ENCODE data around the gene PARP8. TPM values are rescaled to one million over a fixed set of nuclear protein-coding genes. Genes with fewer than 3 reads are reported as not detected.

PARP8 gene
- total RNA-seq, 2 donors from 2014 or later = 58.2 to 62.5 TPM

- no peak for ATAC-seq
- H3K27me3 Mint-ChIP-seq = peaks cover 25 to 73% of the 10 kb centered on the region in 2 donors
- no peaks in the 10 kb centered on the region for H3K9me3 Mint-ChIP-seq
- H3K4me1 Mint-ChIP-seq (ENCODE audit: low read depth in 2 of 2) = no peaks in the 10 kb centered on the region
- no peak overlapping the region for H3K4me3 Mint-ChIP-seq
- no peak for DNase-seq (ENCODE audit: low spot score)
- no peaks in the 10 kb centered on the region for H3K36me3 Mint-ChIP-seq
- H3K27ac Mint-ChIP-seq = no peak overlapping the region
Observed at GRCh38 chr5:50864466-50864865, 198.0 kb downstream of the PARP8 start.

DNA sequence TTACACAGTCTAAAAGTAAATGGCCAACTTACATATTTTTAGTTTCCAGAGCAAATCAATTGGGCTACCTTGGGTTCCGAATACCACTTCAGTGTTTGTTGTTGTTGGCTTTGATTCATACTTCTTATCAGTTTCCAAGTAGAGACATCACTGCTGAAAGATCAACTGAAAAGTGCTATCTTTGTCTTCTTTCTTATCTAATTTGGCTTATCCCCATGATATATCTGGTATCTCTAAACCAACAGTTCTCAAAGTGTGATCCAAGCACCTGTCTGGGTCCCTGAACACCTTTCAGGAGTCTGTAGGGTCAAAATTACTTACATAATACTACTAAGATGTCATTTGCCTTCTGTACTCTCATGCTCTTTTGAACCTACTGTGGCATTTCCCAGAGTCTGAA lies 200.0 kb downstream of the PARP8 start:
- DNase-seq (ENCODE audit: low spot score) (no peak), ATAC-seq (no peak)
- no peak overlapping the region for H3K4me3 Mint-ChIP-seq
- no peaks in the 10 kb centered on the region for H3K36me3 Mint-ChIP-seq
- no peaks in the 10 kb centered on the region for H3K9me3 Mint-ChIP-seq
- H3K4me1 Mint-ChIP-seq (ENCODE audit: low read depth in 2 of 2) = no peaks in the 10 kb centered on the region
- H3K27ac Mint-ChIP-seq = no peak overlapping the region
- H3K27me3 Mint-ChIP-seq = peaks cover 28 to 72% of the 10 kb centered on the region in 2 donors

DNA sequence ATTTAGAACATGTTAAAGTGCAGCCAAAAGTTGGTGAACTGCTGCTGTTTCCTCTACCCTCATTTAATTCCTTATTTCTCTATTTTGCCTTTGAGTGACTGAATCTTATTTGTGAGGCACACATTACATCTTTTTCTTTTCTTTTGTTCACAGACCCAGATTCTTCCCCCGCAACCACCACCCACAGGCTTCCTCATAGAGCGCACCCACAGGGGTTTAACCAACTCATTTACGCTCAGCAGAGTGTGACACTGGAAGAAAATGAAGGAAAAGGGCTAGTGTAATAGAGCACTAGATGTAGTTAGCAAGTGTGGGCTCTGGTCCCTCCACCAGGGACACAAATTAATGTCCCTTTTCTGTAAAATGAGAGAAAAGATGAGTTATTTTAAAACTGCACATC lies 200.7 kb downstream of the PARP8 start:
- Mint-ChIP-seq H3K27me3 (peaks cover 27 to 66% of the 10 kb centered on the region in 2 donors), H3K4me1 (ENCODE audit: low read depth in 2 of 2) (no peaks in the 10 kb centered on the region), H3K9me3 (no peaks in the 10 kb centered on the region), H3K36me3 (no peaks in the 10 kb centered on the region), H3K4me3 (no peak overlapping the region), H3K27ac (no peak overlapping the region)
- ATAC-seq (peak in 1 of 2 donors; percentile 36), DNase-seq (ENCODE audit: low spot score) (no peak)

- ATAC-seq = no peak
- no peak for DNase-seq (ENCODE audit: low spot score)
- H3K27me3 Mint-ChIP-seq = peaks cover 14 to 44% of the 10 kb centered on the region in 2 donors
- H3K4me1 Mint-ChIP-seq (ENCODE audit: low read depth in 2 of 2) = peaks cover 0 to 7% of the 10 kb centered on the region in 2 donors
- no peak overlapping the region for H3K27ac Mint-ChIP-seq
- H3K36me3 Mint-ChIP-seq = no peaks in the 10 kb centered on the region
- H3K4me3 Mint-ChIP-seq = no peak overlapping the region
- peaks cover 3% of the 10 kb centered on the region for H3K9me3 Mint-ChIP-seq
Observed at GRCh38 chr5:50873595-50874277, 207.3 kb downstream of the PARP8 start.

- H3K27me3 Mint-ChIP-seq = peaks cover 18 to 40% of the 10 kb centered on the region in 2 donors
- no peak for ATAC-seq
- H3K9me3 Mint-ChIP-seq = peaks cover 3% of the 10 kb centered on the region
- H3K4me1 Mint-ChIP-seq (ENCODE audit: low read depth in 2 of 2) = peaks cover 0 to 7% of the 10 kb centered on the region in 2 donors
- no peak for DNase-seq (ENCODE audit: low spot score)
- no peak overlapping the region for H3K4me3 Mint-ChIP-seq
- H3K36me3 Mint-ChIP-seq = no peaks in the 10 kb centered on the region
- H3K27ac Mint-ChIP-seq = no peak overlapping the region
Observed at GRCh38 chr5:50874306-50875001, 208.0 kb downstream of the PARP8 start.

GRCh38 chr5:50875002-50875344 lies 208.5 kb downstream of the PARP8 start:
- Mint-ChIP-seq H3K27ac (no peak overlapping the region), H3K9me3 (peaks cover 3% of the 10 kb centered on the region), H3K36me3 (no peaks in the 10 kb centered on the region), H3K27me3 (peaks cover 17 to 38% of the 10 kb centered on the region in 2 donors), H3K4me1 (ENCODE audit: low read depth in 2 of 2) (peaks cover 0 to 7% of the 10 kb centered on the region in 2 donors), H3K4me3 (no peak overlapping the region)
- no peak for ATAC-seq
- no peak for DNase-seq (ENCODE audit: low spot score)

DNA sequence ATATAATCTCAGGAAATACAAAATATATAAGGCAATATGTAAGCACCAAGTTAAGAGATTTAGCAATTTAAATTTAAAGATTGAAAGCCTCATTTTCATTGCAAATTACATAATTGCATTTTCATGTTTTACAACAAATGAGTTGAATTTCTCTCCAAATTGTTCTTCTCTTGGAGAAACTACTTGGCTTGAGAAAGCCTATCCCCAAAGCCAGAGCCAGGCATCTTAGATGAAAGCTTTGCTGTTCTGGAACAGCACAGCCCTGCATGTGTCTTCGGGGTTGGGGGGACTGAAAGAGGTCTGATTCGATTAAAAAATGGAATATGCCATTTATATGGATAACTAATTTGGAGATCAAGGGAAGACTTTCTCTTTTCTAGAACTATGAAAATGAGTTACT lies 212.0 kb downstream of the PARP8 start:
- no peaks in the 10 kb centered on the region for H3K9me3 Mint-ChIP-seq

DNA sequence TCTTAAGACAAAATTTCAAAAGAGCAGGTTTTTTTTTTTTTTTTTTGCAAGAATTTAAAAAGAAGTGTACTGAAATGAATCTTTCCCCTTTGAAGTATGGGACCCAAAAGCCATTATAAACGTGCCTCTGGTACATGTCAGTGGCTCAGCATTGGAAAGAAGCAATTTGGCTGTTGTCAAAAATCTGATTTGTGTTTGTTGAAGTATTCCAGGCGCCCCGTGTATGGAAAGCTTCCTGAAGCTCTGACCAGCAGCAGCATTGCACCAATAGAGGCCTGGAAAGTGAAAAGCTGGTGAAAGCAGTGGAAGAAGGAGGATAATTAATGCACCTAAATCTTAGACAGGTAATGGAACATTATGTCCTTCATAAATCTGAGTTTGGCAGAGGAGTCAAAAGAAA lies 215.0 kb downstream of the PARP8 start:
- ATAC-seq (no peak), DNase-seq (ENCODE audit: low spot score) (no peak)
- no peak overlapping the region for H3K27ac Mint-ChIP-seq
- no peak overlapping the region for H3K4me3 Mint-ChIP-seq
- H3K27me3 Mint-ChIP-seq = peaks cover 27 to 43% of the 10 kb centered on the region in 2 donors
- H3K9me3 Mint-ChIP-seq = no peaks in the 10 kb centered on the region
- no peaks in the 10 kb centered on the region for H3K36me3 Mint-ChIP-seq
- no peaks in the 10 kb centered on the region for H3K4me1 Mint-ChIP-seq (ENCODE audit: low read depth in 2 of 2)

More for the DNA sequence above, 212.0 kb downstream of the PARP8 start:
- Mint-ChIP-seq H3K36me3 (no peaks in the 10 kb centered on the region), H3K4me3 (no peak overlapping the region), H3K27me3 (peaks cover 17 to 31% of the 10 kb centered on the region in 2 donors), H3K27ac (no peak overlapping the region), H3K4me1 (ENCODE audit: low read depth in 2 of 2) (peaks cover 0 to 7% of the 10 kb centered on the region in 2 donors)
- no peak for ATAC-seq
- DNase-seq (ENCODE audit: low spot score) = no peak

GRCh38 chr5:50886657-50887345 lies 220.4 kb downstream of the PARP8 start:
- ATAC-seq = no peak
- H3K4me3 Mint-ChIP-seq = no peak overlapping the region
- DNase-seq (ENCODE audit: low spot score) = no peak
- H3K9me3 Mint-ChIP-seq = no peaks in the 10 kb centered on the region
- H3K4me1 Mint-ChIP-seq (ENCODE audit: low read depth in 2 of 2) = no peaks in the 10 kb centered on the region
- H3K27ac Mint-ChIP-seq = no peak overlapping the region
- H3K27me3 Mint-ChIP-seq = peaks cover 20 to 36% of the 10 kb centered on the region in 2 donors
- no peaks in the 10 kb centered on the region for H3K36me3 Mint-ChIP-seq

GRCh38 chr5:50887889-50888633 lies 221.6 kb downstream of the PARP8 start:
- Mint-ChIP-seq H3K27ac (no peak overlapping the region), H3K36me3 (no peaks in the 10 kb centered on the region), H3K27me3 (peaks cover 16 to 31% of the 10 kb centered on the region in 2 donors), H3K9me3 (no peaks in the 10 kb centered on the region), H3K4me3 (no peak overlapping the region), H3K4me1 (ENCODE audit: low read depth in 2 of 2) (no peaks in the 10 kb centered on the region)
- DNase-seq (ENCODE audit: low spot score) (no peak), ATAC-seq (no peak)

DNA sequence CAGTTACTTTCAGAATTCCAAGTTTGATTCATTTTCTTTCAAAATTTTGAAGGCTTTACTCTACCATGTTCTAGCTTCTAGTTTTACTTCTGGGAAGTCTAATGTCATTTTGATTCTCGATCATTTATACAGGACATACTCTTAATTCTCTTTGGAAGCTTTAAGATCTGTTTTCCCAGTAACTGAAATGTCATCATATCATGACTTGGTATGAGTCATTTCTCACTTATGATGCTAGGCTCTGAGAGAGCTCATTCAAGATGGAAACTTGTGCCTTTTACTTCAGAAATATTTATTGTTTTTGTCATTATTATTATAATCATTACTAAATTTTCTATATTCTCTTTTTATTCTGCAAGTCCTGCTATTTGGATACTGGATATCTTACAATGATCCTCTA lies 222.3 kb downstream of the PARP8 start:
- H3K4me3 Mint-ChIP-seq = no peak overlapping the region

GRCh38 chr5:50889790-50890189 lies 223.4 kb downstream of the PARP8 start:
- H3K4me3 Mint-ChIP-seq = no peak overlapping the region
- H3K4me1 Mint-ChIP-seq (ENCODE audit: low read depth in 2 of 2) = no peaks in the 10 kb centered on the region
- DNase-seq (ENCODE audit: low spot score) = no peak
- no peak overlapping the region for H3K27ac Mint-ChIP-seq
- ATAC-seq = no peak
- H3K9me3 Mint-ChIP-seq = no peaks in the 10 kb centered on the region
- peaks cover 15 to 28% of the 10 kb centered on the region in 2 donors for H3K27me3 Mint-ChIP-seq
- H3K36me3 Mint-ChIP-seq = no peaks in the 10 kb centered on the region

More for the DNA sequence above, 222.3 kb downstream of the PARP8 start:
- Mint-ChIP-seq H3K4me1 (ENCODE audit: low read depth in 2 of 2) (no peaks in the 10 kb centered on the region), H3K9me3 (no peaks in the 10 kb centered on the region), H3K27me3 (peaks cover 16 to 31% of the 10 kb centered on the region in 2 donors), H3K36me3 (no peaks in the 10 kb centered on the region), H3K27ac (no peak overlapping the region)
- DNase-seq (ENCODE audit: low spot score) (no peak), ATAC-seq (no peak)
